ENCODE measurements around the gene APOLD1. TPM values are rescaled to one million over a fixed set of nuclear protein-coding genes. Genes with fewer than 3 reads are reported as not detected.

APOLD1 gene
- total and polyA plus RNA-seq, 4 donors = 1.4 to 5.1 (median 2.6) TPM

GRCh38 chr12:12812174-12812573 lies 26.7 kb downstream of the APOLD1 start:
- Histone ChIP-seq H3K4me3 (ENCODE audit: low read depth in 1 of 3, low read length in 3 of 3) (no peak overlapping the region), H3K27ac (ENCODE audit: low read depth in 1 of 2, low read length in 2 of 2) (no peak overlapping the region), H3K9ac (ENCODE audit: low read depth in 1 of 2, low read length in 2 of 2) (no peak overlapping the region), H3K36me3 (ENCODE audit: control insufficient read depth in 4 of 4, insufficient read depth in 3 of 4, low read depth in 1 of 4, low read length in 3 of 4) (peaks cover 0 to 2% (median 0%) of the 10 kb centered on the region in 4 donors), H3K9me3 (ENCODE audit: control insufficient read depth in 4 of 4, low read length in 3 of 4) (no peaks in the 10 kb centered on the region), H3K27me3 (ENCODE audit: control insufficient read depth in 4 of 4, insufficient read depth in 4 of 4, low read length in 3 of 4) (no peaks in the 10 kb centered on the region), H3K4me1 (ENCODE audit: control insufficient read depth in 4 of 4, insufficient read depth in 4 of 4, low read length in 3 of 4) (peaks cover 0 to 18% (median 10%) of the 10 kb centered on the region in 4 donors)
- DNase-seq (ENCODE audit: low spot score) = no peak
- TF ChIP-seq FOXA2 (IDR thresholded peaks at IDR 0.05) (no peak), SP1 (IDR thresholded peaks at IDR 0.05) (no peak), HNF4G (IDR thresholded peaks at IDR 0.05) (no peak), NR2F2 (IDR thresholded peaks at IDR 0.05) (no peak), MAX (IDR thresholded peaks at IDR 0.05) (no peak), HNF4A (conservative IDR thresholded peaks at IDR 0.05) (no peak), RXRA (IDR thresholded peaks at IDR 0.05) (no peak), RAD21 (IDR thresholded peaks at IDR 0.05) (no peak)
- WGBS = 98% methylated on average over 5 of the region's 5 CpGs

GRCh38 chr12:12812618-12813119 lies 27.2 kb downstream of the APOLD1 start:
- H3K4me1 ChIP-seq (ENCODE audit: control insufficient read depth in 4 of 4, insufficient read depth in 4 of 4, low read length in 3 of 4) = peaks cover 0 to 18% (median 10%) of the 10 kb centered on the region in 4 donors
- TF ChIP-seq MAX (IDR thresholded peaks at IDR 0.05) (no peak), ZBTB33 (IDR thresholded peaks at IDR 0.05) (no peak), EGR1 (IDR thresholded peaks at IDR 0.05; ENCODE audit: low read depth in 2 of 2) (no peak), FOXA2 (IDR thresholded peaks at IDR 0.05) (no peak), GABPA (IDR thresholded peaks at IDR 0.05 in 1 of 2, conservative IDR thresholded peaks at IDR 0.05 in 1 of 2) (no peak), YY1 (IDR thresholded peaks at IDR 0.05) (no peak)
- H3K4me3 ChIP-seq (ENCODE audit: low read depth in 1 of 3, low read length in 3 of 3) = no peak overlapping the region
- no peaks in the 10 kb centered on the region for H3K27me3 ChIP-seq (ENCODE audit: control insufficient read depth in 4 of 4, insufficient read depth in 4 of 4, low read length in 3 of 4)
- DNase-seq (ENCODE audit: low spot score) = no peak
- H3K9me3 ChIP-seq (ENCODE audit: control insufficient read depth in 4 of 4, low read length in 3 of 4) = no peaks in the 10 kb centered on the region
- whole genome bisulfite sequencing = 73% methylated on average over 14 of the region's 14 CpGs
- peaks cover 0 to 2% (median 0%) of the 10 kb centered on the region in 4 donors for H3K36me3 ChIP-seq (ENCODE audit: control insufficient read depth in 4 of 4, insufficient read depth in 3 of 4, low read depth in 1 of 4, low read length in 3 of 4)
- H3K27ac ChIP-seq (ENCODE audit: low read depth in 1 of 2, low read length in 2 of 2) = no peak overlapping the region
- H3K9ac ChIP-seq (ENCODE audit: low read depth in 1 of 2, low read length in 2 of 2) = no peak overlapping the region

GRCh38 chr12:12813120-12814101 lies 28.0 kb downstream of the APOLD1 start, which contains the start of gene DDX47:
TSS of gene DDX47 (plus strand) at chr12:12813346. CDS start at chr12:12813368, 22 bp downstream.
- Histone ChIP-seq H3K36me3 (ENCODE audit: control insufficient read depth in 4 of 4, insufficient read depth in 3 of 4, low read depth in 1 of 4, low read length in 3 of 4) (peaks cover 0 to 2% (median 0%) of the 10 kb centered on the region in 4 donors), H3K4me1 (ENCODE audit: control insufficient read depth in 4 of 4, insufficient read depth in 4 of 4, low read length in 3 of 4) (peaks cover 0 to 18% (median 10%) of the 10 kb centered on the region in 4 donors), H3K27ac (ENCODE audit: low read depth in 1 of 2, low read length in 2 of 2) (peak within 1 kb of the TSS; percentile 28 to 43), H3K27me3 (ENCODE audit: control insufficient read depth in 4 of 4, insufficient read depth in 4 of 4, low read length in 3 of 4) (no peaks in the 10 kb centered on the region), H3K9ac (ENCODE audit: low read depth in 1 of 2, low read length in 2 of 2) (peak within 1 kb of the TSS; percentile 44 to 75), H3K9me3 (ENCODE audit: control insufficient read depth in 4 of 4, low read length in 3 of 4) (no peaks in the 10 kb centered on the region), H3K4me3 (ENCODE audit: low read depth in 1 of 3, low read length in 3 of 3) (peak within 1 kb of the TSS; percentile 65 to 85 (median 80))
- 2% methylated on average over 35 of the region's 35 CpGs for WGBS
- TF ChIP-seq MAX (IDR thresholded peaks at IDR 0.05) (peak; percentile 63), TAF1 (conservative IDR thresholded peaks at IDR 0.05) (no peak), ATF3 (IDR thresholded peaks at IDR 0.05) (no peak), RXRA (IDR thresholded peaks at IDR 0.05) (peak in 1 of 2 donors; percentile 24), GABPA (IDR thresholded peaks at IDR 0.05 in 1 of 2, conservative IDR thresholded peaks at IDR 0.05 in 1 of 2) (peak; percentile 65 to 90), FOXA1 (IDR thresholded peaks at IDR 0.05) (peak; percentile 20), RAD21 (IDR thresholded peaks at IDR 0.05) (peak; percentile 64 to 76), SP1 (IDR thresholded peaks at IDR 0.05) (peak; percentile 15), FOXA2 (IDR thresholded peaks at IDR 0.05) (no peak), CTCF (IDR thresholded peaks at IDR 0.05; ENCODE audit: low read depth, low read length, missing input control) (peak; percentile 93), ZBTB33 (IDR thresholded peaks at IDR 0.05) (peak; percentile 35), HNF4G (IDR thresholded peaks at IDR 0.05) (no peak), HNF4A (conservative IDR thresholded peaks at IDR 0.05) (no peak), YY1 (IDR thresholded peaks at IDR 0.05) (peak; percentile 99)
- DNase-seq (ENCODE audit: low spot score) = peak; percentile 99

Measured in liver (tissue), 9 donors.